Left ventricle myocardium inferior (tissue), 1 donor: ENCODE data around the gene FRYL. TPM values are rescaled to one million over a fixed set of nuclear protein-coding genes. Genes with fewer than 3 reads are reported as not detected.
"Not testable (repeated sequence)": the region's sequence is repeated elsewhere in the genome, so short reads cannot be mapped to it uniquely, and the experiment has no call there.

ENCODE experiments used
- DNase-seq: peaks from one replicate; pipeline ENCODE4 v3.0.0-alpha.2; 2020
- H3K27ac ChIP-seq: fragments of 200-600 bp; replicated peaks from 2 replicates; pipeline ENCODE4 v1.8.0; 2021
- H3K27me3 ChIP-seq: fragments of 200-600 bp; 2 replicates; pipeline ENCODE4 v1.8.0; 2021; ENCODE audit warnings: low read depth
- H3K36me3 ChIP-seq: fragments of 200-600 bp; 2 replicates; pipeline ENCODE4 v1.8.0; 2021
- H3K4me1 ChIP-seq: fragments of 200-600 bp; 2 replicates; pipeline ENCODE4 v1.8.0; 2021
- H3K4me3 ChIP-seq: fragments of 200-600 bp; 2 replicates; pipeline ENCODE4 v1.8.0; 2021; ENCODE audit warnings: mild to moderate bottlenecking, moderate library complexity
- H3K9me3 ChIP-seq: fragments of 200-600 bp; replicated peaks from 2 replicates; pipeline ENCODE4 v1.8.0; 2021
- intact Hi-C: fragments of 100-400 bp; cut with micrococcal nuclease; formaldehyde crosslinking; loops from one replicate; pipeline ENCODE4 v1.11.0; 2022
- total RNA-seq: library from RNA; stranded (reverse); fragmentation: NEBNext Ultra II Directional; extraction: Animal tissue kit (Norgen Biotek cat#: 25700); gene quantifications from one replicate; pipeline ENCODE4 v1.2.1, GENCODE V29; 2021
- TF ChIP-seq, protein P1 (sequence below): fragments of 200-600 bp; IDR thresholded peaks from 2 replicates; pipeline ENCODE4 v1.8.0; 2021; ENCODE audit warnings: antibody characterized with exemption, mild to moderate bottlenecking, borderline replicate concordance
- donor health status: DM: no; HTN: yes; CAD: no; lungs with severe emphysema.

The FRYL gene
- total RNA-seq, 1 donor from 2014 or later, result 33.2 TPM

DNA sequence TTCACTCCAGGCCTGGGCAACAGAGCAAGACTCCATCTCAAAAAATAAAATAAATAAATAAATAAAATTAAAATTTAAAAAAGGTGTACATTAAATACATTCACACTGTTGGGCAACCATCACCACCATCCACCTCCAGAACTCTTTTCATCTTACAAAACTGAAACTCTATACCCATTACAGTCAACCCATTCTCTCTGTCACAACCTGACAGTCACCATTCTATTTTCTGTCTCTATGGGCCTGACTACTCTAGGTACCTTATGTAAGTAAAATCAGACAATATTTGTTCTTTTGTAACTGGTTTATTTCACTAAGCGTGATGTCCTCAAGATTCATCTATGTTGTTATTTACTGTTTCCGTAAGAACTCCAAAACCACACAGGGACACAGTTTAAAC is 59.6 kb downstream of the FRYL start:
- intact Hi-C loops, result no loop called here
- TF ChIP-seq, protein P1, sequence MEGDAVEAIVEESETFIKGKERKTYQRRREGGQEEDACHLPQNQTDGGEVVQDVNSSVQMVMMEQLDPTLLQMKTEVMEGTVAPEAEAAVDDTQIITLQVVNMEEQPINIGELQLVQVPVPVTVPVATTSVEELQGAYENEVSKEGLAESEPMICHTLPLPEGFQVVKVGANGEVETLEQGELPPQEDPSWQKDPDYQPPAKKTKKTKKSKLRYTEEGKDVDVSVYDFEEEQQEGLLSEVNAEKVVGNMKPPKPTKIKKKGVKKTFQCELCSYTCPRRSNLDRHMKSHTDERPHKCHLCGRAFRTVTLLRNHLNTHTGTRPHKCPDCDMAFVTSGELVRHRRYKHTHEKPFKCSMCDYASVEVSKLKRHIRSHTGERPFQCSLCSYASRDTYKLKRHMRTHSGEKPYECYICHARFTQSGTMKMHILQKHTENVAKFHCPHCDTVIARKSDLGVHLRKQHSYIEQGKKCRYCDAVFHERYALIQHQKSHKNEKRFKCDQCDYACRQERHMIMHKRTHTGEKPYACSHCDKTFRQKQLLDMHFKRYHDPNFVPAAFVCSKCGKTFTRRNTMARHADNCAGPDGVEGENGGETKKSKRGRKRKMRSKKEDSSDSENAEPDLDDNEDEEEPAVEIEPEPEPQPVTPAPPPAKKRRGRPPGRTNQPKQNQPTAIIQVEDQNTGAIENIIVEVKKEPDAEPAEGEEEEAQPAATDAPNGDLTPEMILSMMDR, result no peak
- DNase-seq, result no peak
- peak overlapping the region; percentile 66 for H3K27ac ChIP-seq
- H3K9me3 ChIP-seq, result peaks cover 9% of the 10 kb centered on the region
- no peaks in the 10 kb centered on the region for H3K36me3 ChIP-seq
- no peak overlapping the region for H3K4me3 ChIP-seq
- no peaks in the 10 kb centered on the region for H3K27me3 ChIP-seq
- peaks cover 39% of the 10 kb centered on the region for H3K4me1 ChIP-seq

DNA sequence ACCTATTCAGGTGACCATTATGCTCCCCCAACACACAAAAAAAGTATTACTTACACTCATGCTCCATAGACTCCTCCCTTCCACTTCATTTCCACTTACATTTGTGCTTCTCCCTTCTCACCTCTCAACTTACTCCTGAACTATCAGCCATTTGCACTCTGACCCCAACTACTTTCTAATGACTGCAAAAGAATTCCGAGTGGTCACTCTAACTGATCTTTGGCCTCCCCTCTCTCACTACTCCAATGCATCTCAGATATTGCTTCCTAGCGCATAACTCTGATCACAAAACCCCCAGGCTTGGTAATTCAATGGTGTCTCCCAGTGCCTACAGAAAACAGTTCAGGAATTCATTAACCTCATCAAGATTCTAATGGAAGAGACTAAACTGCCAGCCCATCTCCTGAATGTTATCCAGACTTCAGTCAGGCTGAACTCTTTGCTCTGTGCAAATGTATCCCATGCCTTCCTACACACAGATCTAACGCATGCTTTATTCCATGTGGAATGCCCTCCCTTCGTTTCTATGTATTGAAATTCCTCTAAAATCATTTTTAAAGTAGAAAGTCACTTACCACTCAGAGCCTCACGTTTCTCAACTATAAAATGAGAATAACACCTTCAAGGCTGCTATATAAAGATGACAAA is 61.1 kb downstream of the FRYL start:
- H3K9me3 ChIP-seq, result peaks cover 9% of the 10 kb centered on the region
- intact Hi-C loops, result no loop called here
- DNase-seq, result no peak
- peaks cover 24% of the 10 kb centered on the region for H3K4me1 ChIP-seq
- no peak overlapping the region for H3K4me3 ChIP-seq
- H3K36me3 ChIP-seq, result no peaks in the 10 kb centered on the region
- no peak overlapping the region for H3K27ac ChIP-seq
- H3K27me3 ChIP-seq, result no peaks in the 10 kb centered on the region
- TF ChIP-seq, protein P1, result no peak

DNA sequence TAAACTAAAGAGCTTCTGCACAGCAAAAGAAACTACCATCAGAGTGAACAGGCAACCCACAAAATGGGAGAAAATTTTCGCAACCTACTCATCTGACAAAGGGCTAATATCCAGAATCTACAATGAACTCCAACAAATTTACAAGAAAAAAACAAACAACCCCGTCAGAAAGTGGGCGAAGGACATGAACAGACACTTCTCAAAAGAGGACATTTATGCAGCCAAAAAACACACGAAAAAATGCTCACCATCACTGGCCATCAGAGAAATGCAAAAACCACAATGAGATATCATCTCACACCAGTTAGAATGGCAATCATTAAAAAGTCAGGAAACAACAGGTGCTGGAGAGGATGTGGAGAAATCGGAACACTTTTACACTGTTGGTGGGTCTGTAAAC is 63.8 kb downstream of the FRYL start:
- intact Hi-C loops, DNase-seq, H3K4me3 ChIP-seq, H3K27me3 ChIP-seq, H3K4me1 ChIP-seq, H3K27ac ChIP-seq, H3K36me3 ChIP-seq, H3K9me3 ChIP-seq: not testable (repeated sequence)

DNA sequence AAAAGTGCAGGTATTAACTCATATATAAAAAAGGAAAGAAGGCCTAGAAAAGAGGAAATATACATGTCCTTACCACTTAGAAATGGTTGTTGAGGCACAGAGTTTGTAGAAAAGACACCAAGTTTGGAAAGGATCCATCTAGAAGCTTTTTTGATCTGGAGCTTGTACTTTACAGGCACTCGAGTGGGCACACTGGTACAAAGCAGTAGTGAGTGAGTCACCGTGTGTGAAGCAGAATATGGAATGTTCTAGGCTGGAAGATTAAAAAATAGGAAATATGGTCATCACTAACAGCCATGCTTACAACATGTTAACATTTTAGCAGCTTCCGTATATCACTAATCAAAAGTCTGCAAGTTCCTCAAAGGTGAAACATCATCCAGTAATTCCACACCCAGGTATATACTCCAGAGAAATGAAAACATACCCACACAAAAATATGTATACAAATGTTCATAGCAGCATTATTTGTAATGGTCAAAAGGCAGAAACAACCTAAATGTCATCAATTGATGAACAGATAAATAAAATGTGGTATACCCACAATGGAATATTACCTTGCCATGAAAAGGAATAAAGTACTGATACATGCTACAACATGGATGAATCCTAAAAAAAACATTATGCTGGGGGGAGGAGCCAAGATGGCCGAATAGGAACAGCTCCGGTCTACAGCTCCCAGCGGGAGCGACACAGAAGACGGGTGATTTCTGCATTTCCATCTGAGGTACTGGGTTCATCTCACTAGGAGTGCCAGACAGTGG is 69.5 kb downstream of the FRYL start:
- TF ChIP-seq, protein P1, result no peak
- Histone ChIP-seq H3K4me1 (no peaks in the 10 kb centered on the region), H3K4me3 (no peak overlapping the region), H3K27ac (no peak overlapping the region), H3K27me3 (no peaks in the 10 kb centered on the region), H3K36me3 (peaks cover 19% of the 10 kb centered on the region), H3K9me3 (peaks cover 2% of the 10 kb centered on the region)
- intact Hi-C loops, result no loop called here
- DNase-seq, result no peak

DNA sequence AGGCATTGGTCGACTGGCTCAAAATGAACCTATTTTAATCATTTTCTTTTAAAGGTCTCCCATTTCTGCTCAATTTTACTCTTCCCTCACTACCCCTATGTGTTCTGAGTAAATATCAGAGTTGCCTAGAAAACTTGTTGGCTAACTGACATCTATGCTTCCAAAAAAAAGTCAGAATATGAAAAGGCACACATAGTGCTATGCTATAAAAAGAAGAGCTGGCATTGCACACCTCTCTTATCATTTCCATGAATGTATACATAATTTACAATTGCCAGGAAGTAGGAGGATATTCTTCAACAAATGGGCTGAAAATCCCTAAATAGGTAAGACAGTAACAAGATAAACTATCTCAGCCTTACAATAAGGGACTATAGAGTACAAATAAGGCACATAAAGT is 70.2 kb downstream of the FRYL start:
- H3K27me3 ChIP-seq, result no peaks in the 10 kb centered on the region
- TF ChIP-seq, protein P1, result no peak
- H3K9me3 ChIP-seq, result no peaks in the 10 kb centered on the region
- H3K27ac ChIP-seq, result no peak overlapping the region
- H3K4me1 ChIP-seq, result no peaks in the 10 kb centered on the region
- no peak overlapping the region for H3K4me3 ChIP-seq
- intact Hi-C loops, result no loop called here
- no peak for DNase-seq
- H3K36me3 ChIP-seq, result peaks cover 19% of the 10 kb centered on the region

DNA sequence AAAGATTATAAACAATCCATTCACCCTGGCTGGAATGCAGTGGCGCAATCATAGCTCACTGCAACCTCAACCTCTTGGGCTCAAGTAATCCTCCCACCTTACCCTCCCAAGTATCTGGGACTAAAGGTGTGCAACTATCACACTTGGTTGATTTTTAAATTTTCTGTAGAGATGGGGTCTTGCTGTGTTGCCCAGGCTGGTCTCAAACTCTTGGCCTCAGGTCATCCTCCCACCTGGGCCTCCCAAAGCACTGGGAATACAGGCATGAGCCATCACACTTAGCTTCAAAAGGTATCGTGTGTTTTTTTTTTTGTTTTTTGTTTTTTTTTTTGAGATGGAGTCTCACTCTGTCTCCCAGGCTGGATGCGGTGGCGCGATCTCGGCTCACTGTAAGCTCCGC is 71.5 kb downstream of the FRYL start:
- no peaks in the 10 kb centered on the region for H3K27me3 ChIP-seq
- TF ChIP-seq, protein P1, result no peak
- no peaks in the 10 kb centered on the region for H3K9me3 ChIP-seq
- peaks cover 19% of the 10 kb centered on the region for H3K36me3 ChIP-seq
- no peak overlapping the region for H3K27ac ChIP-seq
- intact Hi-C loops, result no loop called here
- no peak for DNase-seq
- H3K4me1 ChIP-seq, result no peaks in the 10 kb centered on the region
- no peak overlapping the region for H3K4me3 ChIP-seq
